HEK293 (cell line): ENCODE results near the gene PHKA2.
A peak's percentile ranks its signal among the peaks of the same experiment; 100 is the strongest.

Experiments used
- GLI2 ChIP-seq: fragments of 450-650 bp; formaldehyde crosslinking; IDR thresholded peaks from 2 replicates; pipeline ENCODE4; 2017; ENCODE audit warnings: missing biosample characterization, missing genetic modification characterization, low read depth, borderline replicate concordance
- GLI4 ChIP-seq: fragments of 450-650 bp; formaldehyde crosslinking; IDR thresholded peaks from 2 replicates; pipeline ENCODE4 v1.5.1; 2016; ENCODE audit warnings: missing biosample characterization, missing genetic modification characterization
- IKZF3 ChIP-seq: fragments of 450-650 bp; IDR thresholded peaks from 2 replicates; pipeline ENCODE4 v1.5.0; 2018; ENCODE audit warnings: missing biosample characterization, mild to moderate bottlenecking, missing genetic modification characterization, moderate library complexity
- PRDM1 ChIP-seq: fragments of 450-650 bp; formaldehyde crosslinking; IDR thresholded peaks from 2 replicates; pipeline ENCODE4; 2016; ENCODE audit warnings: missing biosample characterization, missing genetic modification characterization
- TSHZ1 ChIP-seq: fragments of 450-650 bp; formaldehyde crosslinking; IDR thresholded peaks from 2 replicates; pipeline ENCODE4 v1.5.1; 2016; ENCODE audit warnings: missing biosample characterization, missing genetic modification characterization, borderline replicate concordance
- ZBTB48 ChIP-seq: fragments of 450-650 bp; formaldehyde crosslinking; IDR thresholded peaks from 2 replicates; pipeline ENCODE4 v1.5.1; 2016; ENCODE audit warnings: missing biosample characterization, missing genetic modification characterization
- ZBTB8A ChIP-seq: fragments of 450-650 bp; formaldehyde crosslinking; IDR thresholded peaks from 2 replicates; pipeline ENCODE4 v1.5.1; 2016; ENCODE audit warnings: missing biosample characterization, missing genetic modification characterization
- ZNF169 ChIP-seq: fragments of 450-650 bp; formaldehyde crosslinking; IDR thresholded peaks from 2 replicates; pipeline ENCODE4 v1.5.1; 2016; ENCODE audit warnings: missing biosample characterization, missing genetic modification characterization
- ZNF221 ChIP-seq: fragments of 450-650 bp; formaldehyde crosslinking; IDR thresholded peaks from 2 replicates; pipeline ENCODE4 v1.5.1; 2017; ENCODE audit warnings: missing biosample characterization, missing genetic modification characterization, borderline replicate concordance
- ZNF335 ChIP-seq: fragments of 450-650 bp; formaldehyde crosslinking; conservative IDR thresholded peaks from 2 replicates; pipeline ENCODE4 v1.5.1; 2016; ENCODE audit warnings: missing biosample characterization, missing genetic modification characterization
- ZNF473 ChIP-seq: fragments of 450-650 bp; formaldehyde crosslinking; IDR thresholded peaks from 2 replicates; pipeline ENCODE4 v1.5.1; 2017; ENCODE audit warnings: missing biosample characterization, missing genetic modification characterization
- ZNF501 ChIP-seq: fragments of 450-650 bp; formaldehyde crosslinking; IDR thresholded peaks from 2 replicates; pipeline ENCODE4 v1.5.1; 2016; ENCODE audit warnings: missing biosample characterization, missing genetic modification characterization
- ZNF548 ChIP-seq: fragments of 450-650 bp; formaldehyde crosslinking; IDR thresholded peaks from 2 replicates; pipeline ENCODE4 v1.5.1; 2016; ENCODE audit warnings: missing biosample characterization, missing genetic modification characterization
- ZNF571 ChIP-seq: fragments of 450-650 bp; formaldehyde crosslinking; IDR thresholded peaks from 2 replicates; pipeline ENCODE4 v1.5.0; 2017; ENCODE audit warnings: missing biosample characterization, missing genetic modification characterization
- ZNF624 ChIP-seq: fragments of 450-650 bp; formaldehyde crosslinking; IDR thresholded peaks from 2 replicates; pipeline ENCODE4 v1.5.1; 2017; ENCODE audit warnings: missing biosample characterization, missing genetic modification characterization
- ZNF626 ChIP-seq: fragments of 450-650 bp; sonication (Bioruptor Pico); formaldehyde crosslinking; IDR thresholded peaks from 2 replicates; pipeline ENCODE4 v1.5.1; 2018; ENCODE audit warnings: missing biosample characterization, missing genetic modification characterization, inconsistent platforms
- ZSCAN4 ChIP-seq: fragments of 450-650 bp; formaldehyde crosslinking; IDR thresholded peaks from 2 replicates; pipeline ENCODE4 v1.5.1; 2017; ENCODE audit warnings: missing biosample characterization, missing genetic modification characterization
- ZSCAN5A ChIP-seq: fragments of 450-650 bp; formaldehyde crosslinking; IDR thresholded peaks from 2 replicates; pipeline ENCODE4 v1.5.1; 2016; ENCODE audit warnings: missing biosample characterization, missing genetic modification characterization
- TF ChIP-seq, protein P1 (sequence below): fragments of 450-650 bp; formaldehyde crosslinking; IDR thresholded peaks from 2 replicates; pipeline ENCODE4 v1.5.1; 2016; ENCODE audit warnings: missing biosample characterization, missing genetic modification characterization, low read depth
- TF ChIP-seq, protein P2 (sequence below): fragments of 450-650 bp; formaldehyde crosslinking; IDR thresholded peaks from 2 replicates; pipeline ENCODE4 v1.5.1; 2016; ENCODE audit warnings: missing biosample characterization, missing genetic modification characterization
- TF ChIP-seq, protein P3 (sequence below): fragments of 450-650 bp; formaldehyde crosslinking; IDR thresholded peaks from 2 replicates; pipeline ENCODE4 v1.5.1; 2016; ENCODE audit warnings: missing biosample characterization, missing genetic modification characterization
- TF ChIP-seq, protein P4 (sequence below): fragments of 450-650 bp; formaldehyde crosslinking; IDR thresholded peaks from 2 replicates; pipeline ENCODE4 v1.5.1; 2016; ENCODE audit warnings: missing biosample characterization, missing genetic modification characterization

Gene PHKA2

DNA sequence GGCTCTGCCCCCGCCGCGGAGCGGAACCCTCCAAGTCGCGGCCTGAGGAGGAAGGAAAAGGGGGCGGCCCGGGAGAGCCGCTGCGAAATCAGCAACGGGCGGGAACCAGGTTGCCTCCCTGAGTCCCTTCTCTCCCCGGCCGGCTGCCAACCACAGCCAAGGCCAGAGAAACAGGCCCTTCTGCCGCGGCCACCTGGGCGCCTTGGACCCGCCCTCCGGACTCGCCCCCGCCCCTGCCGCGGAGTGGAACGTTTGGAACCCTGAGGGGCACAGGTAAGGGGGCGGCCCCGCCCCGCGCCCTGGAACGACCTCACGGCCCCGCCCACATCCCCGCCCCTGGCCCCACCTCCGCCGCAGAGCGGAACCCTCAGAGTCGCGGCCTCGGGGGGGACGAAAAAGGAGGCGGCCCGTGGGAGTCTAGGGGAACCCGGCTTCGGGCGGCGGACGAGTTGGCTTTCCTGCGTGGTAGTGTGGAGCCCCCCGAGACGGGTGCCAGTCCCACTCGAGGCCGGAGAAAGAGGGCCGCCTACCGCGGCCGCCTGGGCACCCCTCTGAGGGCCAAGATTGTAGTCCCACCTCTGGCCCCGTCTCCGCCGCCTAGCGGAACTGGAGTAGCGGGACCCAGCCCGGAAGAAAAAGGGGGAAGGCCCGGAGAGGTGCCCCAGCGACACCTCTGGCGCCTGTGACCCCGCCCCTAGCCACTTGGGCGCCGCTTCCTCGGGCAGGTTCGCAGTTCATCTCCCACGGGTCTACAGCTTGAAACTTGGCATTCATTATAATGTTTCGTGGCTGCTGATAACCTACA, 669 bp upstream of the PHKA2 start (continued):
- TF ChIP-seq, protein P1, sequence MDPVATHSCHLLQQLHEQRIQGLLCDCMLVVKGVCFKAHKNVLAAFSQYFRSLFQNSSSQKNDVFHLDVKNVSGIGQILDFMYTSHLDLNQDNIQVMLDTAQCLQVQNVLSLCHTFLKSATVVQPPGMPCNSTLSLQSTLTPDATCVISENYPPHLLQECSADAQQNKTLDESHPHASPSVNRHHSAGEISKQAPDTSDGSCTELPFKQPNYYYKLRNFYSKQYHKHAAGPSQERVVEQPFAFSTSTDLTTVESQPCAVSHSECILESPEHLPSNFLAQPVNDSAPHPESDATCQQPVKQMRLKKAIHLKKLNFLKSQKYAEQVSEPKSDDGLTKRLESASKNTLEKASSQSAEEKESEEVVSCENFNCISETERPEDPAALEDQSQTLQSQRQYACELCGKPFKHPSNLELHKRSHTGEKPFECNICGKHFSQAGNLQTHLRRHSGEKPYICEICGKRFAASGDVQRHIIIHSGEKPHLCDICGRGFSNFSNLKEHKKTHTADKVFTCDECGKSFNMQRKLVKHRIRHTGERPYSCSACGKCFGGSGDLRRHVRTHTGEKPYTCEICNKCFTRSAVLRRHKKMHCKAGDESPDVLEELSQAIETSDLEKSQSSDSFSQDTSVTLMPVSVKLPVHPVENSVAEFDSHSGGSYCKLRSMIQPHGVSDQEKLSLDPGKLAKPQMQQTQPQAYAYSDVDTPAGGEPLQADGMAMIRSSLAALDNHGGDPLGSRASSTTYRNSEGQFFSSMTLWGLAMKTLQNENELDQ (tag by site-specific recombination) = no peak
- TF ChIP-seq ZNF221 (tag by site-specific recombination) (no peak), TSHZ1 (tag by site-specific recombination) (no peak), GLI4 (tag by site-specific recombination) (no peak), IKZF3 (tag by site-specific recombination) (peak; percentile 52; the same call in 1 of the 2 replicates), ZSCAN5A (tag by site-specific recombination) (peak; percentile 73; the same call in 1 of the 2 replicates), ZNF571 (tag by site-specific recombination) (no peak), ZBTB48 (tag by site-specific recombination) (peak; percentile 10; the same call in 1 of the 2 replicates), ZNF169 (tag by site-specific recombination) (no peak), PRDM1 (no peak), ZNF624 (tag by site-specific recombination) (no peak), GLI2 (tag by site-specific recombination) (no peak), ZBTB8A (tag by site-specific recombination) (peak; percentile 69), ZNF626 (tag by site-specific recombination) (no peak), ZNF501 (tag by site-specific recombination) (peak; percentile 82; the same call in 1 of the 2 replicates), ZSCAN4 (tag by site-specific recombination) (0 out of 2 replicates have a peak, but pooled peaks have one; percentile 17), ZNF473 (no peak), ZNF548 (tag by site-specific recombination) (no peak), ZNF335 (peak; percentile 82)
- TF ChIP-seq, protein P2, sequence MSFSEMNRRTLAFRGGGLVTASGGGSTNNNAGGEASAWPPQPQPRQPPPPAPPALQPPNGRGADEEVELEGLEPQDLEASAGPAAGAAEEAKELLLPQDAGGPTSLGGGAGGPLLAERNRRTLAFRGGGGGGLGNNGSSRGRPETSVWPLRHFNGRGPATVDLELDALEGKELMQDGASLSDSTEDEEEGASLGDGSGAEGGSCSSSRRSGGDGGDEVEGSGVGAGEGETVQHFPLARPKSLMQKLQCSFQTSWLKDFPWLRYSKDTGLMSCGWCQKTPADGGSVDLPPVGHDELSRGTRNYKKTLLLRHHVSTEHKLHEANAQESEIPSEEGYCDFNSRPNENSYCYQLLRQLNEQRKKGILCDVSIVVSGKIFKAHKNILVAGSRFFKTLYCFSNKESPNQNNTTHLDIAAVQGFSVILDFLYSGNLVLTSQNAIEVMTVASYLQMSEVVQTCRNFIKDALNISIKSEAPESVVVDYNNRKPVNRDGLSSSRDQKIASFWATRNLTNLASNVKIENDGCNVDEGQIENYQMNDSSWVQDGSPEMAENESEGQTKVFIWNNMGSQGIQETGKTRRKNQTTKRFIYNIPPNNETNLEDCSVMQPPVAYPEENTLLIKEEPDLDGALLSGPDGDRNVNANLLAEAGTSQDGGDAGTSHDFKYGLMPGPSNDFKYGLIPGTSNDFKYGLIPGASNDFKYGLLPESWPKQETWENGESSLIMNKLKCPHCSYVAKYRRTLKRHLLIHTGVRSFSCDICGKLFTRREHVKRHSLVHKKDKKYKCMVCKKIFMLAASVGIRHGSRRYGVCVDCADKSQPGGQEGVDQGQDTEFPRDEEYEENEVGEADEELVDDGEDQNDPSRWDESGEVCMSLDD (tag by site-specific recombination) = peak; percentile 85; the same call in 1 of the 2 replicates
- TF ChIP-seq, protein P3, sequence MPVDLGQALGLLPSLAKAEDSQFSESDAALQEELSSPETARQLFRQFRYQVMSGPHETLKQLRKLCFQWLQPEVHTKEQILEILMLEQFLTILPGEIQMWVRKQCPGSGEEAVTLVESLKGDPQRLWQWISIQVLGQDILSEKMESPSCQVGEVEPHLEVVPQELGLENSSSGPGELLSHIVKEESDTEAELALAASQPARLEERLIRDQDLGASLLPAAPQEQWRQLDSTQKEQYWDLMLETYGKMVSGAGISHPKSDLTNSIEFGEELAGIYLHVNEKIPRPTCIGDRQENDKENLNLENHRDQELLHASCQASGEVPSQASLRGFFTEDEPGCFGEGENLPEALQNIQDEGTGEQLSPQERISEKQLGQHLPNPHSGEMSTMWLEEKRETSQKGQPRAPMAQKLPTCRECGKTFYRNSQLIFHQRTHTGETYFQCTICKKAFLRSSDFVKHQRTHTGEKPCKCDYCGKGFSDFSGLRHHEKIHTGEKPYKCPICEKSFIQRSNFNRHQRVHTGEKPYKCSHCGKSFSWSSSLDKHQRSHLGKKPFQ (tag by site-specific recombination) = no peak
- TF ChIP-seq, protein P4, sequence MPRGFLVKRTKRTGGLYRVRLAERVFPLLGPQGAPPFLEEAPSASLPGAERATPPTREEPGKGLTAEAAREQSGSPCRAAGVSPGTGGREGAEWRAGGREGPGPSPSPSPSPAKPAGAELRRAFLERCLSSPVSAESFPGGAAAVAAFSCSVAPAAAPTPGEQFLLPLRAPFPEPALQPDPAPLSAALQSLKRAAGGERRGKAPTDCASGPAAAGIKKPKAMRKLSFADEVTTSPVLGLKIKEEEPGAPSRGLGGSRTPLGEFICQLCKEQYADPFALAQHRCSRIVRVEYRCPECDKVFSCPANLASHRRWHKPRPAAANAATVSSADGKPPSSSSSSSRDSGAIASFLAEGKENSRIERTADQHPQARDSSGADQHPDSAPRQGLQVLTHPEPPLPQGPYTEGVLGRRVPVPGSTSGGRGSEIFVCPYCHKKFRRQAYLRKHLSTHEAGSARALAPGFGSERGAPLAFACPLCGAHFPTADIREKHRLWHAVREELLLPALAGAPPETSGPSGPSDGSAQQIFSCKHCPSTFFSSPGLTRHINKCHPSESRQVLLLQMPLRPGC (tag by site-specific recombination) = peak; percentile 21; the same call in 1 of the 2 replicates
